ENCODE measurements around the gene SMARCD1. TPM values are rescaled to one million over a fixed set of nuclear protein-coding genes. Genes with fewer than 3 reads are reported as not detected.

SMARCD1 gene
- total and polyA plus RNA-seq, 9 of the 15 experiments (the other 6 are each of a cell fraction or from before 2014, with no cell fraction given): 0.86 to 91.7 (median 48.0) TPM

GRCh38 chr12:50050410-50051098 is 34.6 kb upstream of the SMARCD1 start (continued):
- TF ChIP-seq CHD7 (IDR thresholded peaks at IDR 0.05; ENCODE audit: low read depth, low read length): no peak
- no peak for TF ChIP-seq NR2C1 (IDR thresholded peaks at IDR 0.05)
- no peak for TF ChIP-seq NR2C1 (tag; IDR thresholded peaks at IDR 0.05)
- TF ChIP-seq ZFP91 (CRISPR knock-in tag; IDR thresholded peaks at IDR 0.05): no peak
- TF ChIP-seq ZNF232 (CRISPR knock-in tag; IDR thresholded peaks at IDR 0.05): no peak
- no peak for TF ChIP-seq TAF15 (IDR thresholded peaks at IDR 0.05; ENCODE audit: low read depth, low read length)
- peak; percentile 56; the same call in 1 of the 2 replicates for TF ChIP-seq JUND (IDR thresholded peaks at IDR 0.05; ENCODE audit: borderline replicate concordance, low read depth, low read length)
- peak; percentile 39; the same call in 1 of the 3 replicates for TF ChIP-seq JUND (tag; IDR thresholded peaks at IDR 0.05; ENCODE audit: borderline replicate concordance, low read depth, low read length)
- no peak for TF ChIP-seq SMAD2 (IDR thresholded peaks at IDR 0.05; ENCODE audit: low read depth, low read length)
- peak; percentile 51; the same call in 1 of the 2 replicates for TF ChIP-seq ZNF449 (CRISPR knock-in tag; IDR thresholded peaks at IDR 0.05)
- TF ChIP-seq TRIM24 (IDR thresholded peaks at IDR 0.05): peak; percentile 75 to 87
- no peak for TF ChIP-seq ETS2 (tag; IDR thresholded peaks at IDR 0.05; ENCODE audit: borderline replicate concordance, poor library complexity, severe bottlenecking)
- peak; percentile 56 for TF ChIP-seq DACH1 (IDR thresholded peaks at IDR 0.05; ENCODE audit: partially characterized antibody)

All from K562 (cell line).